Urothelium cell line (cell line): ENCODE measurements around the gene SMIM23.
"Not testable (repeated sequence)": the region's sequence is repeated elsewhere in the genome, so short reads cannot be mapped to it uniquely, and the experiment has no call there.

Source experiments
- DNase-seq: peaks from one replicate; pipeline ENCODE4 v3.0.0; 2011; ENCODE audit warnings: low spot score, mixed read lengths
- FAIRE-seq: peaks from 2 replicates; lab custom pipeline; 2011; peaks lifted over from hg19 to GRCh38; lab: Jason Lieb, UNC

Gene SMIM23

GRCh38 chr5:171771856-171772255 lies 13.8 kb upstream of the SMIM23 start:
- DNase-seq: no peak
- FAIRE-seq: no peak

DNA sequence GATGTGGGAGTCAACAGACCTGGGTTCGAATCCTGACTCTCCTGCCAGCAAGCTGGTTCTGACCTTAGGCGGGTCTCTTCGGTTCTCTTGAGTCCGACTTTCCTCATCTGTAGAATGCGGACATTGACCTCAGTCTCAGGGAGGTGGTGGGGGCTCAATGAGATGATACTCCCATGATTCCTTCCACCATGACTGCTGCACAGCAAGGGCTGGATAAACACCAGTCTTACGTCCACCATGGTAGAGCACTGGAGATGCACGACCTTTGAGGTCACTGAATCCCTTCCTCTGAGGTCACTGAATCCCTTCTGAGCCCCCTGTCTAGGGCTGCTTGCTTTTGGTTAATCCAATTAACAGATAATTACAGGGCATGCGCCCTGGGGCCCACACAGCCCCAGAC lies 12.5 kb upstream of the SMIM23 start:
- FAIRE-seq (no peak), DNase-seq (no peak)

DNA sequence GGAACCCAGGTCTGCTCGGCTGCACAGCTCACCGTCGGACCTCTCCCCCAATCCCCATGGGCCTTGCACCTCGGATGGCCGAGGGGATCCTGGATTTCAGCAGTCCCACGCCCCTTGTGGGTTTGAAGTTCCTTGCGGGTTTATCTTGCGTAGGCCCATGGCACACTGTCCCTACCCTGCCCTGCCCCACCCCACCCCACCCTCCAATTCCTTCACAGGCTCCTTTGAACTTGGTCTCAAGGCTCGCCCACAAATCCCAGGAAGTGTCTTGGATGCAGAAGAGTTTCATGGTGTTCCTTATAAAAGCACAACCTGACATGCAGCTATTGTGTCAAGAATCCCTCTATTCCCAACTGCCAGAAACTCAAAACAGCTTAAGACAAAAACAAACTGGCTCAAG lies 11.2 kb upstream of the SMIM23 start:
- FAIRE-seq: no peak

GRCh38 chr5:171776213-171776612 lies 9.4 kb upstream of the SMIM23 start:
- DNase-seq (no peak), FAIRE-seq (no peak)

More for the DNA sequence above, 11.2 kb upstream of the SMIM23 start:
- DNase-seq: no peak

DNA sequence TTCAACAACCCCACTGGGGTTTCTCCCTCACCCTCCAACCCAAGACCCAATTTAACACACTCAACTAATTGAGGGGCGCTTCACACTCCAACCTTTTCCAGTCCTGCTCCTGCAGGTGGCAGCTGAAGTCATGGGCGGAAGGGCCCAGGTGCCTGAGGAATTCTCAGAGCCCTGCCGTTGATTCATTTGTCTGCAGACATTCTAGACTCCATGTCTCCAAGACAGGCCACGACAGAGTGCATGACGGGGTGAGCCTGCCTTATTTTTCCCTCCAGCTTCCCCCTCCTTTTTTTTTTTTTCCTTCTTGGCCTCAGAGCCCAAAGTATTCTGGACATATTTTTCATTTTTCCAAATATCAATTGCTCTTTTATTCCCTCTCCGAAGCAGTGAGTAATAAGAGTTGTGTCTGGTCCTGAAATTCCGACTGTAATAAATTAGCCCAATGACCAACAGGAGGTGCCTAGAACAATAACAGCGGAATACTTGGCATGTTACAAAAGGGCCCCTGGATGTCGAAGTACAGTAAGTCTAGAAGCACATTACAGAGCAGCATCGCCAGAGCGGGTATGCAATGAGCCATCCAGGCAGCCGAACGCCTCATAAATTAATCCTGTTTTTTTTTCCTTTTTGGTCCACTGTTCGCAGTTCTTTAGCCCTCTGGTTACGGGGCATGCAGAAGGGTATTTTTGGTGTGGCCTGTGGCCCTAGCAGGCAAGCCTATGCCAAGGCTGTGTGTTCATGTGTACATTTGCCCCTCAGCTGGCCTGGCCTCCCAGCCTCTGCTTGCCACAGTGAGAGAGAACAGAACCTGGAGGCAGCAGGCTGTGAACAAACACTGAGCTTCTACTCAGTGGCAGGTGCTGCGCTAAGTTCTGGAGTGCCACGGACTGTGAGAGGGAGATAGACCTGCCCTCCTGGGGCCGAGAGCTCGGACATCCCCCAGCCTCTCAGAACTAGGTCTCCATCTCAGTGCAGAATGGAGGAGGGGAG lies 8.6 kb upstream of the SMIM23 start:
- FAIRE-seq (no peak), DNase-seq (no peak)

DNA sequence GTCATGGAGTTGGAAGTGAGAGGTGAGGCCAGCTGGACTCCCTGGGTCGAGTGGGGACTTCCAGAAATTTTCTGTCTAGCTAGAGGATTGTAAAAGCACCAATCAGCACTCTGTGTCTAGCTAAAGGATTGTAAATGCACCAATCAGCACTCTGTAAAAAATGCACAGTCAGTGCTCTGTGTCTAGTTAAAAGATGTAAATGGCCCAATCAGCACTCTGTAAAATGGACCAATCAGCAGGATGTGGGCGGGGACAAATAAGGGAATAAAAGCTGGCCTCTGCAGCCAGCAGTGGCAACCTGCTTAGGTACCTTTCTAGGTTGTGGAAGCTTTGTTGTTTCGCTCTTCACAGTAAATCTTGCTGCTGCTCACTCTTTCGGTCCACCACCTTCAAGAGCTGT lies 3.9 kb upstream of the SMIM23 start:
- not testable (repeated sequence) for DNase-seq, FAIRE-seq

DNA sequence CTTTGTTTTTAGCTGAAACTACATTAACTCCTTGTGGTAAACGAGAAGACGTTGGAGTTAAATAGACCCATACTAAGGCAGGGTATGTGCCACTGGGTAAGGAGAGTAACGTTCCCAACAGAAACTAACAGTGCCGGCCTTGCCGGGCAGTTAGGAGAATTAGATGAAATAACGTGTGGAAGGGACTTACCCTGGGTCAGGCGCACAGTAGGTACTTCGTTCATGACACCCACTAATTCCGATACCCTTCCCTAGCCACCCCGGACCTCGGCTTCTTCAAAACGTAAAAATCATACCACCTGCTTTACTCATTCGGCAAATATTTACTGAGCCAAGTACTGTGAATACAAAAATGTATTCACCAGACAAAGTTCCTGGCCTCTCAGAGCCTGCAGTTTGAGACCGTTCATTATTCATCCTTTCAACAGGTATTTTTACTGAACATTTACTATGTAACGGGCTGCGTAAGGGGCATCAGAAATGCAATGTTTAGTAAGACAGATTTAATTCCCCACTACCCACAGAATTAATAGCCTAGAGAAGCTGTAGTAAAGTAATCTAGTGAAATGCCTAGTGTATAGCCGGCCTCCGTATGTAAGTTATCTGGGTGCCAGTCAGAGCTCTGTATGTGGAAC lies 3.2 kb upstream of the SMIM23 start:
- DNase-seq (no peak), FAIRE-seq (no peak)

- no peak for FAIRE-seq
- DNase-seq: no peak
These were observed 2.6 kb upstream of the SMIM23 start for GRCh38 chr5:171783051-171783450.

DNA sequence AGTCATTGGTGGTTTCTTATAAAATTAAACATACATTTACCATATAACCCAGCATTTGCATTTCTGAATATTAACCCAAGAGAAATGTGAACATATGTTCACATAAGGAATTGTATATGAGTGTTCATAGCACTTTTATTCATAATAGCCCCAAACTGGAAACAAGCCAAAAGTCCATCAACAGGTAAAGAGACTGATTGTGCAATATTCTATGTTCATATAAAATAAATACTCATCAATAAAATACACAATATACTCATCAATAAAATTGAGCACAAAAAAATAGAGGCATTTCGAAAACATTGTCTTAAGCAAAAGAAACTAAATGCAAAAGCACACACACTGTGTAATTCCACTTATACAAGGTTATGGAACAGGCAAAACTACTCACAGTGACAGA lies 3.7 kb downstream of the SMIM23 start:
- no peak for DNase-seq
- FAIRE-seq: no peak

DNA sequence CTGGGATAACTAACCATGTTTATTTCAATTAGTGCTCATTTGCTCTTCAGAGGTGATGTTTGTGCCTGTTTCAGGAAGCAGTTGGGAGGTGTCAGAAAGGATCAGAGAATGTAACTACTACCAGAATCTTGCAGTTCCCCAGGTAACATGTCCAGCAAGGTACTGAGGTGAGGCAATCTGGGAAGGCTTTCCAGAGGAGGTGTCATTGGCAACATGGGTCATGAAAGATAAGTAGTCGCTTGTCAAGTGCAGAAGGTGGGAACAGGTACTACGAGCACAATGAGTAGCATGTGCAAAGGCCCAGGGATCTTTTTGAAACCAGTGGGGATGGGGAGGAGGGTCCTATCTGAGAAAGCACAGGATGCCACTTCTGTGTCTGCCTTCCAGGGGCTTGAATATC lies 4.8 kb downstream of the SMIM23 start:
- DNase-seq (no peak), FAIRE-seq (no peak)

DNA sequence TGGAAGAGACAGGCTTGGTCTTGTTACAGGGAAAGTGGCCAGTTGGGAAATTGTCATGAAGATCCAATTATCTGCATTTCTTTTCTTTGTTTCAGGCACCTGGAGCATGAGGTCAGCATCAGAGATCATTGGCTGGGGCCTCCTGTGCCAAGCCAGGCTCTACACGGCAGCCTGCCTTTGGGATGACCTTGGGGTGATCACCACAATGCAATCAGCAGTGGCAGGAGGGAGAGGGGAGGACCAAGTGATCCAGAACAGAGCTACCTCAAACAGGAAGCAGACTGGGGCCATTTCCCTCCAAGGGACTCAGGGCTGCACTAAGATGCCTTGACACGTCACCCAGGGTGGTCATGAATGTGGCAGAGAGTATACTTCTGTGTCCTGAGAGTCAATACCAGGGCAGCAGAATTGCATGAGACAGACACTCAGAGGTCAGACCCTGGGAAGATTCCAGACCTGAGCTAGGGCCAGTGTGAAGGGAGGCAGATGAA lies 8.9 kb downstream of the SMIM23 start:
- FAIRE-seq (no peak), DNase-seq (no peak)

DNA sequence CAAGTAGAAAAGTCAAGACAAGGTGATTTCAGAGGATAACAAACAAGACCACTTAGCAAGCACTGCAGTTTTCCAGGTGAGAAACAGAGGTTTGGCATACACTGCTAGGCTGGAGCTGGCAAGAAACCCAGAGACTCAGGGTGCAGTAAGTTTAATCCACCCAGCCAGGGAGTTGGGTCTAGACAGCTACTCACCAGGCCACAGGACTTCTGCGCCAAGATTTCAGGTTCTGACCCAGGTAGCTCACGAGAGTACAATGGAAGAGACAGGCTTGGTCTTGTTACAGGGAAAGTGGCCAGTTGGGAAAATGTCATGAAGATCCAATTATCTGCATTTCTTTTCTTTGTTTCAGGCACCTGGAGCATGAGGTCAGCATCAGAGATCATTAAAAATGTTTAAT lies 9.8 kb downstream of the SMIM23 start:
- DNase-seq (no peak), FAIRE-seq (no peak)

GRCh38 chr5:171796436-171796835 lies 10.8 kb downstream of the SMIM23 start:
- DNase-seq (no peak), FAIRE-seq (no peak)

DNA sequence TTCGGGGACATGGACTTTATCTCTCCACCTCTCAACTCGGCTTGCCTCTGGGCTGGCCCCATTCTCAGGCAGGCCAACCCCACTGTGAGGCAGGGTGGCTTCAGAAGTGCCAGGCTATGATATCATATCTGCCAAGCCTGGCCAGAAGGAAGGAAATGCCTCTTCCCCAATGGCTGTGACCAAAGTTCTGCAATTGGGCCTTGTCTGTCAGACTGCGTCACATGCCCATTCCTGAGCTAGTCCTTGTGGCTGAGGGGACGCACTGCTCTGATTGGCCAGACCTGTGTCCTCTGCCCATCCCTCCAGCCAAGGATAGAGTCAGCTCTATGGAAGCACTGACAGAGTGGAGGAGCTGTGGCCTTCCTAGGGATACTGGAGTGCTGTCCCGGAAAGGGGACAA lies 11.9 kb downstream of the SMIM23 start:
- no peak for FAIRE-seq
- DNase-seq: no peak

GRCh38 chr5:171798418-171798817 lies 12.8 kb downstream of the SMIM23 start:
- FAIRE-seq (peak; percentile 80), DNase-seq (no peak)

DNA sequence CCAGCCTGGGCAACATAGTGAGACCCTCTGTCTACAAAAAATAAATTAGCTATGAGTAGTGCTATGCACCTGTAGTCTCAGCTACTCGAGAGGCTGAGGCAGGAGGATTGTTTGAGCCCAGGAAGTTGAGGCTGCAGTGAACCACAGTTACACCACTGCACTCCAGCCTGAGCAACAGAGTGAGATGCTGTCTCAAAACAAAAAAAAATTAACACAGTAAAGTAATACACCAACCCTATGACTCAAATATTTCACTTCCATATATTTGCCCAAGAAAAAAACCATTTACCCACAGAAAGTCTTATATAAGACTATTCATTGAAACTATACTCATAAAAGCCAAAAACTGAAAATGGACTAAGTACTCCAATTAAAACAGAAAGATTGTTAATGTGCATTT lies 16.2 kb downstream of the SMIM23 start:
- DNase-seq: no peak
- no peak for FAIRE-seq

GRCh38 chr5:171805746-171806145 lies 20.1 kb downstream of the SMIM23 start:
- FAIRE-seq (no peak), DNase-seq (no peak)

DNA sequence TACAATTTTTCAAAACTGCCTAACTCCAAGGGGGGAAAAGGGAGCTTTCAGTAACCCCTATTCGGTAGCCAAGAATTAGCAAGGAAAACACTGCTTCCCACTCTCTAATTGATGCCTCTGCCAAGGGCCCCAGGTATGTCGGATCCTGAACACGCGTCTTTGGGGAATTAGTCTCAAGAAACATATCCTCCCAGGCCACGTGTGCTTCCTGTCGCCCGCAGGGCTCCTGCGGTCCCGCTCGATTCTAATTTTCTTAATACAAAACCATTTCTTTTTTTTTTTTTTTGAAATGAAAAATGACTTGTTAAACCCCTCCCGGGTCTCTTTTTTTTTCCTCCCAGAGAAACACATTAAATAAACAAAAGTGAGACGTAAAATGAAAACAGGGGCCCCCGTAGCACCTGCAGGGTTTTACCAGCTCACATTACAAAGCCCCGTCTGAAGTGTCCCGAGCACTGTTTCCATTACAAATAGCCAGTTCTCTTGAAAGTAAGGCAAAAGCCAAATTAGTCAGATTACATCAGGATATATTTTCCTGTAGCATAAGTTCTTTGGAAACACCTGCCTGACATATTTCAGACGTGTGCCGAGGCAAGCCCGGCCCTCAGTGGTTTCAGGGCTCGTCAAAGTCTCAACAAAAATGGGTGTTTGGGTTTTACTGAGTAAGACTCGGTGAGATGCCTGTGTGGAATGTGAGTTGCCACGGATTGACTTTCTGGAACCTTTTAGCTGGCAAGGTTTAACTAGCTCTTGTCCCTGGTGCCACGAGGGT lies 21.5 kb downstream of the SMIM23 start:
- DNase-seq: no peak
- no peak for FAIRE-seq

DNA sequence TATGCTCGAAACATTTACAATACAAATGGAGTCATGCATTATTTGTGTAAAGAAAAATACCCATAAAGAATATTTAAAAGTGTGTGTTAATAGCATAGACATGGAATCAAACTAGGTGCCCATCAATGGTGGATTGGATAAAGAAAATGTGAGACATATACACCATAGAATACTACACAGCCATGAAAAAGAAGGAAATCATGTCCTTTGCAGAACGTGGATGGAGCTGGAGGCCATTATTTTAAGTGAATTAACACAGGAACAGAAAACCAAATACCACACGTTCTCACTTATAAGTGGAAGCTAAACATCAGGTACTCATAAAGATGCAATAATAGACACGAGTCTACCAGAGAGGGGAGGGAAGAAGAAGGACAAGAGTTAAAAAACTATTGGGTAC lies 22.8 kb downstream of the SMIM23 start:
- DNase-seq (no peak), FAIRE-seq (no peak)

DNA sequence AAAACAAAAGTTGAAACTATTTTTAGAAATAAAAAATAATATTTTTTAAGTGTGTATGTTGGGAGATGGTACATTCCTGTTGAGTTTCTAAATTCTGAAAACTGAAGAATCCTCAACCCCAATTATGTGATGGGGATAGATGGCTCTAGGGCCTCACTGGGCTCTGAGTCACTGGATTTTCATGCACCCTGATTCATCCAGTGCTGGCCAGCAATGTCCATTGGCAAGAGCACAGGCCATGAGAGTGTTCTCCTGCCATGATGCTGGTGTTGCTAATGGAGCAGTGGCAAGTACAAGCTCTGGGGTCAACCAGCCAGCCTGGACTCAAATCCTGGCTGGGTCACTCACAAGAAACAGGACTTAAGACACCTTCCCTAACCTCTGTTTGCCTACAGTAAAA lies 23.3 kb downstream of the SMIM23 start:
- DNase-seq (no peak), FAIRE-seq (no peak)

- no peak for DNase-seq
- no peak for FAIRE-seq
These were observed 24.6 kb downstream of the SMIM23 start for GRCh38 chr5:171810227-171810626.
